ENCODE results near the gene NAALADL1. TPM values are rescaled to one million over a fixed set of nuclear protein-coding genes. Genes with fewer than 3 reads are reported as not detected.

Gene NAALADL1
- total RNA-seq, 1 experiment from 2014 or later: not detected

- H3K4me3 ChIP-seq (replicated peaks in 1 of 2; ENCODE audit: low read depth in 1 of 2, low read length in 2 of 2): no peak overlapping the region
- H3K27me3 ChIP-seq (ENCODE audit: insufficient read depth, low read length): no peaks in the 10 kb centered on the region
- H3K9me2 ChIP-seq (ENCODE audit: insufficient read depth): no peaks in the 10 kb centered on the region
- H3K27ac ChIP-seq (ENCODE audit: low read depth, low read length): no peak overlapping the region
- intact Hi-C loops (cut with micrococcal nuclease): no loop called here
- RAD21 ChIA-PET (ENCODE audit: low non-redundant PET in 1 of 2, low total read pairs in 2 of 2, uncharacterized antibody in 2 of 2, unreplicated experiment in 2 of 2): no interaction called here
- CTCF ChIA-PET: interaction anchor here (1.3 kb wide), 1 partner anchor 21 kb away, joined by 4 read pairs; no protein-coding TSS in a partner anchor
- no peak overlapping the region for H3K4me2 ChIP-seq (ENCODE audit: low read length)
- no peak for ATAC-seq
- no peak for DNase-seq (ENCODE audit: low read depth, low spot score)
- no peak overlapping the region for H3K9ac ChIP-seq (ENCODE audit: low read length)
- no peaks in the 10 kb centered on the region for H4K20me1 ChIP-seq (ENCODE audit: insufficient read depth)
- H3K4me1 ChIP-seq (ENCODE audit: control insufficient read depth in 1 of 2, insufficient read depth in 2 of 2, low read length in 2 of 2): peaks cover 2 to 7% of the 10 kb centered on the region in 2 experiments; a peak in 2 of 4 replicates
- no peak overlapping the region for H2AFZ ChIP-seq (ENCODE audit: low read depth, low read length, poor library complexity, severe bottlenecking)
- BruUV-seq (replicated peaks): no TSS peak
- H3K9me3 ChIP-seq (ENCODE audit: control insufficient read depth in 1 of 2, insufficient read depth in 1 of 2, low read depth in 1 of 2, low read length in 2 of 2): no peaks in the 10 kb centered on the region
- peaks cover 0 to 18% of the 10 kb centered on the region in 2 experiments; a peak in 1 of 4 replicates for H3K36me3 ChIP-seq (ENCODE audit: control insufficient read depth in 1 of 2, insufficient read depth in 2 of 2, low read length in 2 of 2)
- TF ChIP-seq POLR2AphosphoS5 (IDR thresholded peaks at IDR 0.05; ENCODE audit: low read depth, low read length) (no peak), CTCF (IDR thresholded peaks at IDR 0.05 in 2 of 3, conservative IDR thresholded peaks at IDR 0.05 in 1 of 3; ENCODE audit: borderline replicate concordance in 1 of 3, insufficient read depth in 1 of 3, low read depth in 2 of 3, low read length in 2 of 3) (no peak; a peak in 1 of 6 replicates), MAX (IDR thresholded peaks at IDR 0.05) (no peak), REST (IDR thresholded peaks at IDR 0.05; ENCODE audit: low read depth) (no peak), EZH2 (IDR thresholded peaks at IDR 0.05) (no peak), SIN3A (IDR thresholded peaks at IDR 0.05; ENCODE audit: low read depth) (no peak), YY1 (IDR thresholded peaks at IDR 0.05; ENCODE audit: extremely low read depth, insufficient replicate concordance, low read depth, low read length) (no peak), CBX3 (IDR thresholded peaks at IDR 0.05; ENCODE audit: low read depth) (no peak), ZBTB33 (IDR thresholded peaks at IDR 0.05; ENCODE audit: extremely low read depth, insufficient replicate concordance, low read length) (no peak), SP1 (IDR thresholded peaks at IDR 0.05; ENCODE audit: low read depth) (no peak), ZNF274 (IDR thresholded peaks at IDR 0.05; ENCODE audit: low read depth, low read length) (no peak), JUND (IDR thresholded peaks at IDR 0.05) (no peak), SRF (IDR thresholded peaks at IDR 0.05; ENCODE audit: low read depth) (no peak), EZH2phosphoT487 (IDR thresholded peaks at IDR 0.05; ENCODE audit: borderline replicate concordance) (no peak), CEBPB (IDR thresholded peaks at IDR 0.05; ENCODE audit: low read depth) (no peak), ELF1 (IDR thresholded peaks at IDR 0.05; ENCODE audit: borderline replicate concordance, low read depth) (no peak), RAD21 (IDR thresholded peaks at IDR 0.05; ENCODE audit: low read depth) (no peak), ZFX (IDR thresholded peaks at IDR 0.05) (no peak), TCF7L2 (IDR thresholded peaks at IDR 0.05; ENCODE audit: borderline replicate concordance, extremely low read depth, insufficient read depth, insufficient read length) (no peak), EGR1 (IDR thresholded peaks at IDR 0.05; ENCODE audit: low read depth) (no peak)
- H3K79me2 ChIP-seq (ENCODE audit: insufficient read depth, low read length): peaks cover 2% of the 10 kb centered on the region; the same call in 1 of the 2 replicates
- POLR2A ChIA-PET: no interaction called here
Observed at GRCh38 chr11:65089621-65090020, 31.3 kb upstream of the NAALADL1 start.
